B cell (primary cell): ENCODE measurements around the gene SMG1. TPM values are rescaled to one million over a fixed set of nuclear protein-coding genes. Genes with fewer than 3 reads are reported as not detected.

Experiments
- ATAC-seq: fragments of 200-7000 bp; cut with Tn5 transposase; one replicate; pipeline ENCODE4 v1.10.0; 2021; ENCODE audit warnings: low read depth, mild to moderate bottlenecking, moderate number of reproducible peaks, moderate library complexity
- CTCF ChIA-PET: fragments of 350-600 bp; sonication (Branson Sonifier 250); formaldehyde crosslinking; loops from one replicate; lab custom pipeline; 2021; ENCODE audit warnings: antibody characterized with exemption, inconsistent platforms; lab: Charles Lee
- POLR2A ChIA-PET: fragments of 350-600 bp; sonication (Branson Sonifier 250); formaldehyde crosslinking; loops from one replicate; lab custom pipeline; 2021; ENCODE audit warnings: antibody characterized with exemption; lab: Charles Lee
- DNase-seq: peaks from one replicate; pipeline ENCODE4 v3.0.0; 2013
- H2AFZ ChIP-seq: 2 replicates; pipeline ENCODE4 v1.6.1; 2012; ENCODE audit warnings: mild to moderate bottlenecking, low read depth, low read length; ENCODE audit not compliant: insufficient read depth, poor library complexity, severe bottlenecking
- H3K27ac ChIP-seq, 2 donors: 1 replicate in 1 of 2; 2 replicates in 1 of 2; pipeline ENCODE4 v1.5.1; 2012 to 2013; ENCODE audit warnings: low read length in 2 of 2, mild to moderate bottlenecking in 2 of 2, moderate library complexity in 1 of 2
- H3K27me3 ChIP-seq, 4 experiments: fragments of 200-600 bp in 1 of 4; sonication (generic) in 1 of 4; replicated peaks in 1 of 4; 1 replicate in 2 of 4; 2 replicates in 2 of 4; pipeline versions ENCODE4 v1.6.1 to v1.7.0; 2013 to 2016; ENCODE audit warnings: low read length in 3 of 4, mild to moderate bottlenecking in 2 of 4, mixed read lengths in 1 of 4, moderate library complexity in 1 of 4; ENCODE audit not compliant: insufficient read depth in 4 of 4, control insufficient read depth in 3 of 4; ENCODE audit errors: control extremely low read depth in 1 of 4
- H3K36me3 ChIP-seq, 2 experiments: replicated peaks in 1 of 2; 1 replicate in 1 of 2; 2 replicates in 1 of 2; pipeline versions ENCODE4 v1.6.1 to v1.7.1; 2013; ENCODE audit warnings: low read length in 1 of 2; ENCODE audit not compliant: insufficient read depth in 2 of 2, control insufficient read depth in 1 of 2; ENCODE audit errors: control extremely low read depth in 1 of 2, extremely low read depth in 1 of 2
- H3K4me1 ChIP-seq, 2 donors: fragments of 200-600 bp in 1 of 2; sonication (generic) in 1 of 2; 1 replicate in 1 of 2; 2 replicates in 1 of 2; pipeline versions ENCODE4 v1.5.1 to v1.6.1; 2013 to 2017; ENCODE audit warnings: low read length in 2 of 2; ENCODE audit not compliant: control insufficient read depth in 2 of 2, insufficient read depth in 2 of 2
- H3K4me2 ChIP-seq: replicated peaks from 2 replicates; pipeline ENCODE3; 2012; ENCODE audit warnings: mild to moderate bottlenecking, low read depth, low read length; ENCODE audit not compliant: poor library complexity, severe bottlenecking
- H3K4me3 ChIP-seq, 5 experiments: fragments of 200-600 bp in 1 of 5; sonication (generic) in 1 of 5; 1 replicate in 3 of 5; 2 replicates in 2 of 5; pipeline versions ENCODE4 v1.5.1 to v1.7.0; 2011 to 2016; ENCODE audit warnings: low read length in 4 of 5, mild to moderate bottlenecking in 4 of 5, low read depth in 2 of 5, control low read depth in 1 of 5, moderate library complexity in 1 of 5; ENCODE audit not compliant: insufficient read depth in 1 of 5; ENCODE audit errors: control extremely low read depth in 1 of 5, extremely low read depth in 1 of 5
- H3K79me2 ChIP-seq: fragments of 200-600 bp; sonication (generic); one replicate; pipeline ENCODE4 v1.6.0; 2016; ENCODE audit warnings: low read length; ENCODE audit not compliant: control insufficient read depth, insufficient read depth
- H3K9ac ChIP-seq: fragments of 200-600 bp; sonication (generic); 2 replicates; pipeline ENCODE4 v1.6.1; 2017; ENCODE audit warnings: mild to moderate bottlenecking, low read length, moderate library complexity
- H3K9me3 ChIP-seq, 3 donors: one replicate each; pipeline versions ENCODE4 v1.6.1 to v1.7.1; 2013; ENCODE audit warnings: low read length in 2 of 3; ENCODE audit not compliant: control insufficient read depth in 2 of 3, insufficient read depth in 1 of 3; ENCODE audit errors: control extremely low read depth in 1 of 3
- H4K20me1 ChIP-seq: 2 replicates; pipeline ENCODE4 v1.6.0; 2012; ENCODE audit warnings: mild to moderate bottlenecking, low read length; ENCODE audit not compliant: insufficient read depth, control insufficient read depth, poor library complexity, severe bottlenecking
- H3K27ac Mint-ChIP-seq: one replicate; pipeline ENCODE4 v1.8.0; 2021; ENCODE audit warnings: mixed read lengths
- H3K27me3 Mint-ChIP-seq: one replicate; pipeline ENCODE4 v1.8.0; 2021; ENCODE audit warnings: mixed read lengths
- H3K4me1 Mint-ChIP-seq: one replicate; pipeline ENCODE4 v1.8.0; 2021; ENCODE audit warnings: mixed read lengths
- H3K4me3 Mint-ChIP-seq: one replicate; pipeline ENCODE4 v1.8.0; 2021; ENCODE audit warnings: mixed read lengths
- H3K9me3 Mint-ChIP-seq: one replicate; pipeline ENCODE4 v1.8.0; 2022; ENCODE audit warnings: mixed read lengths; ENCODE audit not compliant: insufficient read depth
- EZH2 ChIP-seq: IDR thresholded peaks from 2 replicates; pipeline ENCODE4 v1.6.1; 2012; ENCODE audit warnings: borderline replicate concordance, low read depth, mild to moderate bottlenecking, moderate library complexity, low read length; ENCODE audit not compliant: insufficient read depth, poor library complexity, severe bottlenecking
- WGBS: methylation state at CpG from one replicate; pipeline ENCODE4 v1.1.5; 2013; ENCODE audit warnings: missing lambda C conversion rate; ENCODE audit not compliant: insufficient coverage; 5-methylcytosine and 5-hydroxymethylcytosine counted together
- intact Hi-C: fragments of 100-400 bp; cut with micrococcal nuclease; formaldehyde crosslinking; loops from one replicate; pipeline ENCODE4 v1.10.0; 2022
- polyA plus RNA-seq: library from polyadenylated mRNA; depleted of rRNA; stranded (reverse); fragments of >200 nt; gene quantifications from 2 replicates; pipeline ENCODE4 v1.2.3, GENCODE V29; 2012
- total RNA-seq, 2 donors: library from RNA; stranded (reverse); fragments of 120-200 nt in 1 of 2; gene quantifications; 1 replicate in 1 of 2; 2 replicates in 1 of 2; pipeline versions ENCODE4 v1.2.3 to v1.2.4, GENCODE V29; 2013 to 2022
- TF ChIP-seq, protein P1 (sequence below): fragments of 200-600 bp; IDR thresholded peaks from one replicate; pipeline ENCODE4 v1.8.0; 2022; ENCODE audit warnings: antibody characterized with exemption, mild to moderate bottlenecking

The SMG1 gene
- total and polyA plus RNA-seq, 2 donors (not counting 1 experiment from before 2014, with no cell fraction given), result 23.2 to 256 TPM

DNA sequence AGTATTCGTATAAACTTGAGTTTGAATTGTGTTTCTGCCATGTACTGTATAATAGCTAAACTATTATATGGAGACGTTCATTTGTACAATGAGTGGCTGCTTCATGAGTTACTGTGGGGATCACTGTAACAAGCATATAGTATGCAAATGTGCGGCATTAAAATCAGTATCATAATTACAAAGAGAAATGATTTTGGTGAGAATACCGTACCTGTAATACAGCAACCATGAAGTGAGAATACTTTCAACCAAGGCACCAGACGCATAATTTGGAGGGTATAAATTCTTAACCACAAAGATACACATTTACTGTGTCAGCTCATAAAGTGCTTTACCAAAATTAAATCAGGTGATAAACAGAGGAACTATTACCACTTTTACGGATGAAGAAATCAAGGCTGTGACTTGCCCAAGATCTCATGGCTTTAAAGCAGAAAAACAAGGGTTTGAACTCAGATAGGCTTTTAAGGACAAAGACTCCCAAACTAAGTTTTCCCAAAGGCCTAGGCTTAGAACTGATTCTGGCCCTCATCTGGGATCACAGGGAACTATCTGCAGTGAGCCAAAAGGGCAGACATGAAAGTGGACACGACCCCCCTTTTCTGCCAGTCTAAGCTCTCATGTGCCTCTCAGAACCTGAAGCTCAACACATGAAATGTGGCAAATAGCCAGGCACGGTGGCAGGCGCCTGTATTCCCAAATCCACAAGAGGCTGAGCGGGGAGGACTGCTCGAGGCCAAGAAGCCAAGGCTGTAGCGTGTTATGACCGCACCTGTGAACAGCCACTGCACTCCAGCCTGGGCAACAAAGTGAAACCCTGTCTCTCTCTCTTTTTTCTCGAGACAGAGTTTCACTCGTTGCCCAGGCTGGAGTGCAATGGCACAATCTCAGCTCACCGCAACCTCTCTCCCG is 142.5 kb downstream of the SMG1 start:
- H3K36me3 ChIP-seq, result peaks cover 9 to 60% of the 10 kb centered on the region in 2 experiments
- H3K4me1 Mint-ChIP-seq, result peaks cover 34% of the 10 kb centered on the region
- no peak overlapping the region for H3K4me3 ChIP-seq
- DNase-seq, result no peak
- H3K79me2 ChIP-seq, result peaks cover 10% of the 10 kb centered on the region
- no peaks in the 10 kb centered on the region for H3K27me3 Mint-ChIP-seq
- CTCF ChIA-PET, result interaction anchor here (1.6 kb wide), 1 partner anchor 18 kb away, joined by 4 read pairs; the partner anchor contains the start of gene ARL6IP1
- peaks cover 47% of the 10 kb centered on the region for H4K20me1 ChIP-seq
- POLR2A ChIA-PET, result no interaction called here
- H3K9me3 Mint-ChIP-seq, result no peaks in the 10 kb centered on the region
- TF ChIP-seq EZH2, result no peak
- TF ChIP-seq, protein P1, sequence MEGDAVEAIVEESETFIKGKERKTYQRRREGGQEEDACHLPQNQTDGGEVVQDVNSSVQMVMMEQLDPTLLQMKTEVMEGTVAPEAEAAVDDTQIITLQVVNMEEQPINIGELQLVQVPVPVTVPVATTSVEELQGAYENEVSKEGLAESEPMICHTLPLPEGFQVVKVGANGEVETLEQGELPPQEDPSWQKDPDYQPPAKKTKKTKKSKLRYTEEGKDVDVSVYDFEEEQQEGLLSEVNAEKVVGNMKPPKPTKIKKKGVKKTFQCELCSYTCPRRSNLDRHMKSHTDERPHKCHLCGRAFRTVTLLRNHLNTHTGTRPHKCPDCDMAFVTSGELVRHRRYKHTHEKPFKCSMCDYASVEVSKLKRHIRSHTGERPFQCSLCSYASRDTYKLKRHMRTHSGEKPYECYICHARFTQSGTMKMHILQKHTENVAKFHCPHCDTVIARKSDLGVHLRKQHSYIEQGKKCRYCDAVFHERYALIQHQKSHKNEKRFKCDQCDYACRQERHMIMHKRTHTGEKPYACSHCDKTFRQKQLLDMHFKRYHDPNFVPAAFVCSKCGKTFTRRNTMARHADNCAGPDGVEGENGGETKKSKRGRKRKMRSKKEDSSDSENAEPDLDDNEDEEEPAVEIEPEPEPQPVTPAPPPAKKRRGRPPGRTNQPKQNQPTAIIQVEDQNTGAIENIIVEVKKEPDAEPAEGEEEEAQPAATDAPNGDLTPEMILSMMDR, result no peak
- no peak overlapping the region for H3K4me3 Mint-ChIP-seq
- no peak overlapping the region for H3K27ac Mint-ChIP-seq
- no peak overlapping the region for H3K27ac ChIP-seq
- H3K27me3 ChIP-seq, result no peaks in the 10 kb centered on the region
- peaks cover 13 to 27% of the 10 kb centered on the region in 2 donors for H3K4me1 ChIP-seq
- no peaks in the 10 kb centered on the region for H3K9me3 ChIP-seq
- ATAC-seq, result no peak
- no peak overlapping the region for H2AFZ ChIP-seq
- intact Hi-C loops, result no loop called here
- 92% methylated on average over 10 of the region's 17 CpGs for WGBS
- no peak overlapping the region for H3K4me2 ChIP-seq
- H3K9ac ChIP-seq, result no peak overlapping the region
